Measurements from ENCODE around the gene PARVB.
"Not testable (repeated sequence)": the region's sequence is repeated elsewhere in the genome, so short reads cannot be mapped to it uniquely, and the experiment has no call there.

Gene PARVB

DNA sequence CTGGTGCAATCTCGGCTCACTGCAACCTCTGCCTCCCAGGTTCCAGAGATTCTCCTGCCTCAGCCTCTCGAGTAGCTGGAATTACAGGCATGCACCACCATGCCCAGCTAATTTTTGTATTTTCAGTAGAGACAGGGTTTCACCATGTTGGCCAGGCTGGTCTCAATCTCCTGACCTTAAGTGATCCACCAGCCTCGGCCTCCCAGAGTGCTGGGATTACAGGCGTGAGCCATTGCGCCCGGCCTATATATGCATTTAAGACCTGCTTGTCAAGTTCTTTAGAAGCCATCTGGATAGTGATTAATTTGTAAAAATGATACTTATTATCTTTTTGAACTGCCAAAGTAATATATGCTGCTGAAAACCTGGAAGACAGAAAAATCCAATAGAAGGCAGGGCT lies 86.6 kb downstream of the PARVB start:
- not testable (repeated sequence) for DNase-seq (ENCODE audit: low spot score)

DNA sequence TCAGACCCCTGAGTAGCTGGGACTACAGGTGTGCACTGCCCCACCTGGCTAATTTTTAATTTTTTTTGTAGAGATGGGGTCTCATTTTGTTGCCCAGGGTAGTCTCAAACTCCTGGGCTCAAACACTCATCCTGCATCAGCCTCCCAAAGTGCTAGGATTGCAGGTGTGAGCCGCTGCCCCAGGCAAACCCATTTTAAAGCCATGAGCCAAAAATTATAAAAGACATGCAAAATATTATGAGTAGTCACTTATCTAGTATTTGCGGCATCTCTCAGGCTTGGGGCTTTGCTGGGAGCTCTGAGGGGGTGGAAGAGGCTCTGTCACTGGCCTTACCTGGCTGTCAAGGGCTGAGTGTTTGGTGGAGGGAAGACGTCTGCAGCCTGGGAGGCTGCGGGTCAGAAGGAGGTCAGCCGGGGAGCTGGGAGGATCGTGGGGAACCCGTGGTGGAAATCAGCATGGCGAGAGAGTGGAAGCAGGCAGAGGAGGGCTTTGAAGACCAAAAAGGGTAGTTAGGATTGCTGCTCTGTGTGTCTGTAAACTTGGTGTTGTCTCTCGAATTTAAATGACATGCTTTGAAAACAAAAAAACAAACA lies 87.6 kb downstream of the PARVB start:
- DNase-seq (ENCODE audit: low spot score): no peak

DNA sequence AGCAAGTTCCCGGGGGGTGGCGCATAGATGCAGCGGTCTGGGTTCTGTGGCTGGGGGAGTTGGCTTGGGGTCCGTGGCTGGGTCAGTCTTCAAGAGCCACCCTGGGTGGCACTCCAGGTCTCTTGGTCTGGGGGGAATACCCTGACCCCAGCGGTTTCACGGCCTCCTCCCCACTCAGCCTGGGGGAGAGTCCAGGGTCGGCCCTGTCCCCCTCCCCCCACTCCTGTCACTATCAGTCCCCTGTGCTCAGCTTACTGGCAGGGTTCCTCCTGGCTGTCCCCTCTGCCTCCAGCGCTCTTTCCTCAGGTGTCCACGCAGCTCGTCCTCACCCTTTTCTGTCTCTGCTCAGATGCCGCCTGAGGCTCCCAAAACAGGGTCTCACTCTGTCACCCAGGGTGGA lies 88.1 kb downstream of the PARVB start:
- DNase-seq (ENCODE audit: low spot score): no peak

- DNase-seq (ENCODE audit: low spot score): no peak
These were observed 92.2 kb downstream of the PARVB start for GRCh38 chr22:44116331-44116730.

DNA sequence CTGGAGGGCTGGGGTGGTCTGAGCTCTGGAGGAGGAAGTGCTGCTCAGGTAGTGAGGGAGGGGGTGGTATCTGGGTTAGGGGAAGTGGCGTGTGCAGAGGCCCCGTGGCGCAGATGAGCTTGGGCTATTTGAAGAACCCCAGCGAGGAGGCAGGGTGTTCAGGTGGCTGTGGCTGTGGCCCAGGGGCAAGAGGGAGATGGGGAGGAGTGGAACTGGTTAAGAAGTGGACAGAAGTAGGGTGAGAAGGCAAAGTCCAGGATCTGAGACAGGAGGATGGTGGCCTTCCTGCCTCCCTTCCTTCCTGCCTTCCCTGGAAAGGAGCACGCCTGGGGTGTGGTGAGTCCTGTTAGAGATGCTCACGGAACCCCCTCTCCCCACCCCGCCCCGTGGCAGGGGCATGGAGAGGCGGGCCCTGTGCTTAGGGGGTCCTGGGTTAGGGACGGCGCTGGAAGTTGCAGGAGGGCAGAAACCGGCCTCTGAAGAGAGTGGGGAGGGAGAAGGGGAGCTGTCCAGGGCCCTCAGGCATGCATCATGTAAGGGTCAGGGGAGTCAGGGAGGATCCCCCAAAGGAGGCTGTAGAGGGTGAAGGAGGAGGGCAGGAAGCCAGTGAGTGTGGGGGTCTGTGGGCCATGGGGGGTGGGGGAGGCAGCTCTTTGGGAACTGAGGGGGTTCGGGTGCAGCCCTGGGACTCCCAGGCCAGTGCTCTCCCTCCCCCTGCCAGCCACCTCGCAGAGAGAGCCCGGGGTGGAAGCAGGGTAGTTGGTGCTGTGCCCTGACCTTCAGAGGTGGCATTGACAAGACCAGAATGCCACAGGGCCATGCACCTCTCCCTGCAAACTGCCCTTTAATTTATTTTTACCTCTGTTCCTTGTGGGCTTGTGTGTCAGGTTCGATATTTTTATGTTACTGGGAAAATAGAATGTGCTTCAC lies 92.9 kb downstream of the PARVB start:
- DNase-seq (ENCODE audit: low spot score): no peak

- no peak for DNase-seq (ENCODE audit: low spot score)
These were observed 93.6 kb downstream of the PARVB start for GRCh38 chr22:44117746-44118145.

GRCh38 chr22:44118645-44119315 lies 94.7 kb downstream of the PARVB start:
- DNase-seq (ENCODE audit: low spot score): no peak

GRCh38 chr22:44119669-44120313 lies 95.7 kb downstream of the PARVB start:
- no peak for DNase-seq (ENCODE audit: low spot score)

DNA sequence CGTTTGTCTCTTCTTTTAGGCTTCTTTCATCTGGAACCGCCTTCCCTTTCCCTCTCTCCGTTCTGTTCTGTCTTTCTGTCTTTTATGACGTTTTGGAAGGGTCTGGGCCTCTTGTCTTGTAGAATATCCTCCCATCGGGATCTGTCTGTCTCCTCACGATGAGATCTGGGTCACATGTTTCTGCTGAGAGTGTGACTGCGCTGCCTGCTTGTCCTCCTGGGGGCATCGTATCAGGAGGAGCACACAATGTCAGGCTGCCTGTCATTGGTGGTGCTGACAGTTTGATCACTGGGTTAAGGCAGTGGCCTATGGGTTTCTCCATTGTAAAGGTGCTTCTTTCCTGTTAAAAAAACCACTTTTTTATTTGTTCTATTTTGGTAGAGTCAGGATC lies 96.2 kb downstream of the PARVB start:
- DNase-seq (ENCODE audit: low spot score): no peak

GRCh38 chr22:44125421-44125820 lies 101.3 kb downstream of the PARVB start:
- DNase-seq (ENCODE audit: low spot score): no peak

DNA sequence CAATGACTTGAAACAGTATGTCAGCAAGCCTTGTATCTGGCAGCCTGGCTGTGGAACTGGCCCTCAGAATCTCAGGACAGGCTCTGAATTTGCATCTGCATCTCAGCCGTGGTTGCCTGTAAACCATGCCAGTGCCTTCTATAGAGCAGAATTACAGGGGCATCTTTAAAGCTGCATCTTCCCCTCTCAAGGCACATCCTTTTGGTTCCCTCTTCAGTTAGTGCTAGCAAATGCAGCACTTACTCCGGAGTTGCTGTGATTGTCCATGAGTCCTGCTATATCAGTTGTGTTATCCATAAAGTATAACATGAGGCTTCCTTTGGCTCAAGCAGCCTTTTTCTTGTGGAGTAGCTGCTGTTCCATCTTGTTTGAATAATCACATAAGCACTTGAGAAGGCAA lies 102.7 kb downstream of the PARVB start:
- DNase-seq (ENCODE audit: low spot score): no peak

- DNase-seq (ENCODE audit: low spot score): no peak
These were observed 103.3 kb downstream of the PARVB start for GRCh38 chr22:44127356-44127755.

- no peak for DNase-seq (ENCODE audit: low spot score)
These were observed 105.0 kb downstream of the PARVB start for GRCh38 chr22:44128958-44129618.

DNA sequence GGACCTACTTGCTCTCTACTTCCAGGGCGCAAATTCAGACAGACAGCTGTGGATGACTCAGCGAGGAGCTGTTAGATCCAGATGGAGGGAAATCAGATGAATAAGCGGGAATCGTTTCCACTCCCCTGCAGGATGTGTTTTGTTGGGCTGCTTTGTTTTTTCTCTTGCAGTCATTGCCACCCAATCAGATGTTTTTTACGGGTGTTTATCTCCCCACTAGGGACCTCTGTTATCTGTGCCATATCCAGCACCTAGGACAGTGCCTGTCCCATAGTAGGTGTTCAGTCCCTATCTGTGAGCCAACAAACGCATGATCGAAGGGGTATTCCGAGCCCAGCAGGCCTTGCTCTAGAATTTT lies 105.5 kb downstream of the PARVB start:
- no peak for DNase-seq (ENCODE audit: low spot score)

GRCh38 chr22:44130076-44130711 lies 106.1 kb downstream of the PARVB start:
- DNase-seq (ENCODE audit: low spot score): no peak

- DNase-seq (ENCODE audit: low spot score): no peak
These were observed 107.3 kb downstream of the PARVB start for GRCh38 chr22:44131412-44131811.

DNA sequence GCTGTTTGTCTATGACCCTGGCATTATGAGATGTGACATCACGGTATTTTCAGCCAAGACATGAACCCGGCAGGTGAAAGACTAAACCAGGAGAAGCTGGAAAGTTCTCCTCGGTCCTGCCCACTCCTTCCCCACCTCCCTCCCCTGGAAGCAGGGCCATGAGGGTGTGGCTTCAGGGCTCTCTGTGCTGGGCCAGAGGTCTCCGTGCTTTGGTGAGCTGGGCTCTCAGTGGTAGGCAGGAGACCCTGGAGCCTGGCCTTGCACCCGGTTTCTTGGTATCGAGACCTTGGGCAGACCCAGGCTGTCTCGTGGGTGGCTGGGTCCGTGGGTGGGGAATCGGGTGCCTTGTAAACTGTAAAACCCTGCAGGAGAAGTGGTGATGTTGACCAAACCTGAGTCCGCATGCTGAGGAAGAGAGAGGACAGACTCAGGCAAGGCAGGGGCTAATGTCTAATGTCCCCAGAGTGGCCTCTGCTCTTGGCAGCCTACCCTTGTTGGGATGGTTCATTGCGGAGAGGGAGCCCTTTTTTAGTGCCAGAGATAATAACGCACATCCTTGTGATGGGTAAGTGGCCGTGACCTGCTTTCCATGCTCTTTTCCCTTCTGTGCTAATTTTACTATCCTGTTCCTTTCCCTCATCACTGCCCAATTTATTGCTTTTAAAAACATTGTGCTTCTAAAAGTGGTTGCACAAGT lies 108.0 kb downstream of the PARVB start:
- no peak for DNase-seq (ENCODE audit: low spot score)

- no peak for DNase-seq (ENCODE audit: low spot score)
These were observed 108.6 kb downstream of the PARVB start for GRCh38 chr22:44132724-44133123.

DNA sequence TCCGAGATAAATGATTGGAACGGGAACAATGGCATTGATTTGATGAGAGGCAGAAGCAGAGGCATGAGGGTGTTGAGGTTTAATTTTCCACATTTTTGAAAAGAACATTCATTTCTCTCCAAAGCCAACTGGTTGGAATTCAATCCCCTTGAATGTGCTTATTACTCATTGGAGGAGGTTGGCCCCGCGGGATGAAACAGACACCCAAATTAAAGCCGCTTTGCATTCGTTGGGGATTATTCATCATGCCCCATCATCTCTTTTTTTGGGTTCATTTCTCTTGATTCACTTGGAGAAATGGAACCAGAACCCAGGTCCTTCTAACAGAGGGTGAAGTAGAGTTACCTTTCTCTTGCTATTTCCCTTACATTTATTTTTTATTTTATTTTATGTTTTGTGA lies 109.1 kb downstream of the PARVB start:
- DNase-seq (ENCODE audit: low spot score): no peak

DNA sequence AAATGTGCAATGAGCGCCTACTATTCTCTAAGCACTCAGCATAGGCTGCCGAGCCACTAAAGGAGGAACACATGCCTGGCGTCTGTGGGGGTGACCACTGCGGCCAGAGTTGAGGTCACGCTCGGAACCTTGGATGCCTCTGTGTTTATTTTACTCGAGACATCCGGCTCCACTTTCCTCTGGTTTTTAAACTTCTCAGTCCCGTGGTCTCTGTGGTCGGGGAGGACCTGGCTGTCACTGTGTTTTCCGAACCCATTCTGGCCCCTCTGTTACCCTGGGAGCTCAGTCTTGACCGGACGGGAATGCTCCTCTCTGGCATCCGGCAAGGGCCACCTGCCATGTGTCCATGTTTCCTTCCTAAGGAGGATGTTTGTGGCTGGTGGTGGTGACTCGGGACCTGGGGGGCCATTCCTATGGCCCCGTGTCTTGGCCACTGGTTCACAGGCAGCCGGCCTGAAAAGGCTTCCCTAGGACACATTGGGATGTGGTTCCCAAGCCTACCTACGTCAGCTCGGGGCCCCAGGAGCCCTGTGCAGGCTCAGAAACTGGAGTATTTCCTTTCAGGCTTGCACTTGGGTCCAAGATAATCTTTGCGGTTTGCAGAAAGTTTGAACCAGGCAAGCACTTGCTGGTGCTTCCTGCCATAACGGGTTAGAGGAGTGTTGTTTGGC lies 109.9 kb downstream of the PARVB start:
- no peak for DNase-seq (ENCODE audit: low spot score)
